ENCODE measurements around the gene HSD3B2.

HSD3B2 gene

GRCh38 chr1:119471566-119471965 is 56.6 kb downstream of the HSD3B2 start:
- no peak overlapping the region for H3K27ac ChIP-seq (ENCODE audit: low read depth, low read length)
- no peaks in the 10 kb centered on the region for H3K36me3 ChIP-seq (ENCODE audit: insufficient read depth, low read length)
- no peaks in the 10 kb centered on the region for H3K4me1 ChIP-seq (ENCODE audit: control insufficient read depth, insufficient read depth, low read length, unreplicated experiment)
- H2AFZ ChIP-seq (ENCODE audit: low read length, unreplicated experiment) = no peak overlapping the region
- no peaks in the 10 kb centered on the region for H3K79me2 ChIP-seq (ENCODE audit: control insufficient read depth, insufficient read depth, low read length, unreplicated experiment)
- H3K27me3 ChIP-seq (ENCODE audit: insufficient read depth, low read length) = peaks cover 88% of the 10 kb centered on the region
- no peak overlapping the region for H3K4me3 ChIP-seq (ENCODE audit: low read depth, low read length)

- Histone ChIP-seq H3K36me3 (ENCODE audit: insufficient read depth, low read length) (no peaks in the 10 kb centered on the region), H3K79me2 (ENCODE audit: control insufficient read depth, insufficient read depth, low read length, unreplicated experiment) (no peaks in the 10 kb centered on the region), H3K27me3 (ENCODE audit: insufficient read depth, low read length) (peaks cover 81% of the 10 kb centered on the region), H2AFZ (ENCODE audit: low read length, unreplicated experiment) (no peak overlapping the region), H3K27ac (ENCODE audit: low read depth, low read length) (no peak overlapping the region), H3K4me1 (ENCODE audit: control insufficient read depth, insufficient read depth, low read length, unreplicated experiment) (no peaks in the 10 kb centered on the region), H3K4me3 (ENCODE audit: low read depth, low read length) (no peak overlapping the region)
Measured at GRCh38 chr1:119472080-119472818, 57.3 kb downstream of the HSD3B2 start.
